GM12864 (cell line): ENCODE results near the gene TAF6.

ENCODE experiments used
- DNase-seq: peaks from one replicate; pipeline ENCODE4 v3.0.0-alpha.2; 2011; ENCODE audit warnings: low read depth
- H3K4me3 ChIP-seq: 2 replicates; pipeline ENCODE4 v1.5.1; 2011; ENCODE audit warnings: mild to moderate bottlenecking, low read depth, low read length, control low read depth
- TF ChIP-seq, protein P1 (sequence below): IDR thresholded peaks from 2 replicates; pipeline ENCODE4 v1.5.1; 2011; ENCODE audit warnings: low read depth, mild to moderate bottlenecking, moderate library complexity, low read length, control low read depth, inconsistent platforms; ENCODE audit errors: missing control alignments

TAF6 gene

DNA sequence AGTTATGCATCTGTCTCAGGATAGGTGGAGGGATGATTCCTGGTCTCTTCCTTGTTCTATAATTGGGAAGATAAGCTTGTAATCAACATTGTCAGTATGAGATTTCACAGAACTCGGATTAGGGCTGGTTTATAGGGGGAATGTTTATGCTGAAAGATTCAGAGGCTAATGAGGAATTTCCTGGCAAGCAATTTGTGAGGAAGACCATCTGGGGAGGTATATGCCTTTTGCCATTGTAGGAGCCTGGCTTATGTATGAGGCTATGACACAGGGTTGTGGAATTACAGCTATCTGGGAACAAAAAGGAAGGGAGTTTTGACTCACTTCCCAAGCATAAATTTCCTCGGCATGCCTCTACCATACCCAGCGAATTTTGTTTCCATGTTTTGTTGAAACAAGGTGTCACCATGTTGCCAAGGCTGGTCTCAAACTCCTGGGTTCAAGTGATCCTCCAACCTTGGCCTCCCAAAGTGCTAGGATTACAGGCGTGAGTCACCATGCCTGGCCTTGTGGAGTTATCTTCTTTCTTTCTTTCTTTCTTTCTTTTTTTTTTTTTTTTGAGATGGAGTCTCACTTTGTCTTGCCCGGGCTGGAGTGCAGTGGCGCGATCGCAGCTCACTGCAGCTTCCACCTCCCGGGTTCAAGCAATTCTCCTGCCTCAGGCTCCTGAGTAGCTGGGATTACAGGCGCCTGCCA is 32.0 kb downstream of the TAF6 start:
- no peak for DNase-seq
- TF ChIP-seq, protein P1, sequence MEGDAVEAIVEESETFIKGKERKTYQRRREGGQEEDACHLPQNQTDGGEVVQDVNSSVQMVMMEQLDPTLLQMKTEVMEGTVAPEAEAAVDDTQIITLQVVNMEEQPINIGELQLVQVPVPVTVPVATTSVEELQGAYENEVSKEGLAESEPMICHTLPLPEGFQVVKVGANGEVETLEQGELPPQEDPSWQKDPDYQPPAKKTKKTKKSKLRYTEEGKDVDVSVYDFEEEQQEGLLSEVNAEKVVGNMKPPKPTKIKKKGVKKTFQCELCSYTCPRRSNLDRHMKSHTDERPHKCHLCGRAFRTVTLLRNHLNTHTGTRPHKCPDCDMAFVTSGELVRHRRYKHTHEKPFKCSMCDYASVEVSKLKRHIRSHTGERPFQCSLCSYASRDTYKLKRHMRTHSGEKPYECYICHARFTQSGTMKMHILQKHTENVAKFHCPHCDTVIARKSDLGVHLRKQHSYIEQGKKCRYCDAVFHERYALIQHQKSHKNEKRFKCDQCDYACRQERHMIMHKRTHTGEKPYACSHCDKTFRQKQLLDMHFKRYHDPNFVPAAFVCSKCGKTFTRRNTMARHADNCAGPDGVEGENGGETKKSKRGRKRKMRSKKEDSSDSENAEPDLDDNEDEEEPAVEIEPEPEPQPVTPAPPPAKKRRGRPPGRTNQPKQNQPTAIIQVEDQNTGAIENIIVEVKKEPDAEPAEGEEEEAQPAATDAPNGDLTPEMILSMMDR = no peak
- H3K4me3 ChIP-seq = no peak overlapping the region

DNA sequence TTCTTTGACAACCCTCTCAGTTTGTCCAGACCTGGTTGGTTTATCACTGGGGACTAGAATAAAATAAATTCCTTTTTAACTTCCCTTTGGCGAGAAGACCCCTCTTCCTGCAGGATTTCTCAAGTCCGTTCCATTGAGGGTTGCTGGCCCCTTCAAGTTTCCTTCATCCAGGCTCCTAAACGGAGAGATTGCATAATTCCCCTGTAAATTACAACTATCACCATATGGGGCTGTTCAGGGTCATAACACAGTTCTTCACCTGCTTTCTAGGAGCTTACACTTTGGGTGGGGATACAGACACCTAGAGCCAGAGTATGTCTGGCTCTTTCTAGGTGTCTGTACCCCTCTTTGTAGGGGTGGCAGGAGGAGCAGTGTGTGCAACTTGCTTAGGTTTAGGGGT is 33.6 kb downstream of the TAF6 start:
- H3K4me3 ChIP-seq = no peak overlapping the region
- TF ChIP-seq, protein P1 = no peak
- DNase-seq = no peak

DNA sequence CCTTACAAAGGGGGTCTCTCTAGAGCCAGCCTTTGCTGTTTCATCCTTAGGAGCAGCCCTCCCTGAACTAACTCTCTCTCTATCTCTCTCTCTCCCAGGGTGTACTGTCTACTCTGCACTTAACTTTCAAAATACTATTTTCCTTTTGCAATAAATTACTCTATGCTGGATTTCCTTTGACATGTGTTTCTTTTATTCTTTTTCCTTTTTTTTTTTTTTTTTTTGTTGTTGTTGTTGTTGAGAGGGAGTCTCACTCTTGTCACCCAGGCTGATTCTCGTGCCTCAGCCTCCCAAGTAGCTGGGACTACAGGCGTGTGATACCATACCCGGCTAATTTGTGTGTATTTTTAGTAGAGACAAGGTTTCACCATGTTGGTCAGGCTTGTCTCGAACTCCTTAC is 36.2 kb downstream of the TAF6 start:
- DNase-seq = no peak
- no peak overlapping the region for H3K4me3 ChIP-seq
- TF ChIP-seq, protein P1 = no peak

DNA sequence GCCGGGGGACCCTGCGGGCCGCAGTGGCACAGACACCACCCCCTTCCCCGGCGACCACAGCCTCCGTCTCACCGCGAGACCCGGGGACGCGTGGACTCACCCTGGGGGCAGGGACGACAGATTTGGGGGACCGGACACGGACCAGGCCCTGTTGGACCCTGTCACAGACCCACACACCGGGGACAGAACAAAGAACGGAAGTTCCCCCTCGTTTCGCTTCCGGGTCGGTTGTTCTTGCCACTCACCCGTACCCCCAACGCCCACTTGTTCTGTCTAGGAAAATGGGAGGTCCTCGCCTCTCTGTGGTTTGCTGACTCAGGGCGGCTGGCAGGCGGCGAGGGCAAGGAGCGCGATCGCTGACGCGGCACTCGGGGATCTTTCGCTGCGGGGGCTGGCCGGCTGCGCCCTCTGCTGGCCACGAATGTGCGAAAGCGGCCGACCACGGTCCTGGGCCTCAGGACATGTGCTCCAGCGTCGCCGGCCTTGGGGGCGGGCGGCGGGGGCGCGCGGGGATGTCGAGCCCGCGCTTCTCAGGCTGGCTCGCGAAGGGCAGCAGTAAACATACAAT is 37.5 kb downstream of the TAF6 start, which contains the start of gene ZNF3:
ZNF3 (minus strand) TSS at position 189 of the 568 bp plus-strand sequence. CDS start 4,366 bp downstream, outside the sequence.
- peak within 1 kb of the TSS; percentile 88 for H3K4me3 ChIP-seq
- peak; percentile 99 for DNase-seq
- TF ChIP-seq, protein P1 = peak; percentile 84

DNA sequence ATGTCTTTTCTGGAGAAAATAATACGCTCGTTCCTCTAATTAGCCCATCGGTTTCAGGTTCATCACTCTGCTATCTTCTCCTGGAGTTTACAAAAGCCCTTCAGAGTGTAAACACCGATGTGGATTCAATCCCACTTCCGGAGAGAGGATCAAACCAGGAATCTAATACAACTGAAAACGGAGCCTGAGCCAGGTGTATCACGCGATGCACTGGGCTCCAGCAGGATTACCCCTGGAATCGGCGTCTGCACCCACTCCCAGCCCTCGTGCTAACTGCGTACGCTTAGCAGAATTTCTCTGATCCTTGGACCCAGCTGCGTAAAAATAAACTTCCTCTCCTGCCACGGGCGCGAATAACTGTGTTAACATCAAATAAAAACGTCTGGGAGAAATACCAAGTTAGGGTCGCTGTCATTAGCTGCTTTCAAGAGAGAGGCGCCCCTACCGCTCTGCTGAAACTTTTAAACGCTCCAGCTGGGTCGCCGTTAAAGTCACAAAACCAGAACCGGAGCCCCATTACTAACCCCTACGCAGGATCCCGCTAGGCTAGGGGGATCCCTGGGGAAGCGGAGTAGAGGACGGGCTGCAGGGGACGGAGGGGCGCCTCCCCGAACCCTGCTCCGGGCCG is 38.1 kb downstream of the TAF6 start:
- TF ChIP-seq, protein P1 = no peak
- no peak for DNase-seq
- peak overlapping the region; percentile 88 for H3K4me3 ChIP-seq

DNA sequence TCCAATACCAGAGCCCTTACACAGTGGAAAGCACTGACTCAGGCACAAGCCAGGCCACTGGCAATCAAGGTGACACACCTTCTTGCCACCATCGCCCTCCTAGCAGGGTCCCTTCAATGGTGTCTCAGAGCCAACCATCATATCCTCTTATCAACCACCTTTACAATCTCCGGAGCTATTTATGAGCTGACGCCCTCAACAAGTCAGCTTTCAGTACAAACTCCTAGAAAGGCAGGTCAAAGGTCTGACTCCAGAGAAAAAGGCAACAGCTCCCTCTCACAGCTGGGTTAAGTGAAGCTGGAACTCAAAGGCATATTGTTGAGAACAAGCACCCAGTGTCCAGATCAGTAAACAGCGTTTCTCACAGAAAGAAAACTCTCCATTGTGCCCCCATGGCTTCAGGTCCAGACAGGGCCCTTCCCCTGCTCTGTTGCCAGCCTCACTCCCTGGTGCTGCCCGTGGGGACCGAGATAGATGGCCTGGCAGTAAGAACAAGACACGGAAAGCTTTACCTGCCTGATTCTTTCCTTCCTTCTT is 40.1 kb downstream of the TAF6 start:
- no peak for DNase-seq
- H3K4me3 ChIP-seq = no peak overlapping the region
- TF ChIP-seq, protein P1 = no peak
